Right ventricle myocardium inferior (tissue), 1 donor: ENCODE measurements around the gene KLHL33. TPM values are rescaled to one million over a fixed set of nuclear protein-coding genes. Genes with fewer than 3 reads are reported as not detected.
A peak's percentile ranks its signal among the peaks of the same experiment; 100 is the strongest.

Source experiments
- ATAC-seq: fragments of 200-7000 bp; cut with Tn5 transposase; one replicate; pipeline ENCODE4 v1.9.1; 2020; ENCODE audit warnings: mild to moderate bottlenecking, moderate library complexity
- DNase-seq: peaks from one replicate; pipeline ENCODE4 v3.0.0; 2021; ENCODE audit errors: missing footprints
- intact Hi-C: fragments of 100-400 bp; cut with DNase I; formaldehyde crosslinking; loops from one replicate; pipeline ENCODE4 v1.11.0; 2022
- total RNA-seq: library from RNA; stranded (reverse); fragmentation: NEBNext Ultra II Directional; extraction: Animal tissue kit (Norgen Biotek cat#: 25700); gene quantifications from one replicate; pipeline ENCODE4 v1.2.1, GENCODE V29; 2021
- donor health status: DM: no; HTN: yes; CAD: no; lungs with severe emphysema.

KLHL33 gene
- total RNA-seq, 1 donor from 2014 or later, result 0.62 TPM

DNA sequence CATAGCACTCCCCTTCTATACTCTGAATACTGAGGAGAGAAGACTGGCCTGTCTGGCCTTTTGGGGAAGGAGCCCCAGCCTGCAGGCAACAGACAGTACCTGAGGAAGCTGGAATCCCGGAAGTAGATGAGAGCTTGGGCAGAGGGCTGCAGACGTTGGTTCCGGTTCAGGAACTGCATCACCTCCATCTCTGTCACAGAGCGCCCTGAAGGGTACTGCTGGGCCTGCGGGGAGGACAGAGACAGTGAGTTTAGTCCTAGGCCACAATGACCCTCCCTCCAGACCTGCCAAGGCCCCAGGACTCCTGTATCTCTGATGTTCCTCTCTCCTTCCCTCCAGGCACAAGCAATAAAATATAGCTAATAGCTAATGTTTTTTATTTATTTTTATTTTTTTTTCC is 51.1 kb downstream of the KLHL33 start:
- DNase-seq (no peak), ATAC-seq (no peak)
- intact Hi-C loops, result no loop called here

DNA sequence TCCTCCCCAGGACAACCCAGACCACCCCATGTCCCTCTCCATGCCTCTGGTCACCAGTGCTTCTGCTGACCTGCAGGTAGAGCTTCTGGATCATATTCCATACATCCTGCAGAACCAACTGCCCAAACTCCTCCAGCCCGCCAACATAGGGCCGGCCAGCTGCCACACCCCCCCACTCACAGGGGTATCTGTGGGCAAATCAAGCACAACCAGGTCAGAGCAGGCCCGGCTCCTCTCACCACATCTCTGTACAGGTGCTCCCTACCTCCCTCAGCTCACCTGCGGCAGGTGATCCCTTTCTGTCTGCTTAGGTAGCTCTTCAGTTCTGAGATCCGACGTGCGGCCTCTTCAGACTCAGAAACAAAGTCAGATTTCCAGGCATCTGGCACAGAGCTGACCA is 51.6 kb downstream of the KLHL33 start:
- intact Hi-C loops, result no loop called here
- no peak for DNase-seq
- ATAC-seq, result no peak

DNA sequence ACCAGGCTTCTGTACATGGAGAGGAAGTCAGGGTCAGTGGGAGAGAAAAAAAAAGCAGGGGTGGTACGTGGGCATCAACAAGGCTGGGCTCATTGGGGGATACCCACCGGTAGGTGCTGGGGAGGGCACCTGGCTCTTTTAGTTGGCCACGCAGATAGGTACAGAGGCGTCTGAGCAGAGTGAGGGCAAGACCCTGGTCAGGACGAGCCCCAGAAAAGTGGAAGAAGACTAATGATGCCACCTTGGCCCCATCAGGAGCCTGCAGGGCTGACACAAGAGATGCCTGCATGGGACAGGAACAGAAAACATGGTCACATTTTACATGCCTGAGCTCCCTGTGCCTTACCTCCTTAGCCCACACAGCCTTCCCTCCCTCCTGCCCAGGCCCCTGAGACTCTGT is 52.3 kb downstream of the KLHL33 start:
- intact Hi-C loops, result no loop called here
- ATAC-seq, result no peak
- no peak for DNase-seq

DNA sequence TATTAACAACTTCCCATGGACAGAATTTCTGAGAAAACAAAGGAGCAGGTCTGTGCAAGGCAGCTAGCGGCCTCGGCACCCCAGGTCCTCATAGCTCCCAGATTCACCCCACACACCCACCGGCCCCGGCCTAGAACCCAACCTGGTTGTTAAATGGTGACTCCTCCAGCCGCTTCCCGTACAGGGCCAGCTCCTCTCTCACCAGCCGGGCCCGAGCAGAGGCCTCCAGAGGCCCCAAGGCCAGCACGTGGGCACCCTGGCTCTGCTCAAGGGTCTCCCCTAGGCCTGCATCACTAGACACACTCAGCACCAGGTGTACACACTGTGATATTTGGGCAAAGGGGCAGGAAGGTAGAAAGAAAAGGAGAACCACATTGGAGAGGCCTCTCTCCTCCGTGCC is 52.9 kb downstream of the KLHL33 start:
- DNase-seq (no peak), ATAC-seq (peak; percentile 21)
- intact Hi-C loops, result no loop called here

DNA sequence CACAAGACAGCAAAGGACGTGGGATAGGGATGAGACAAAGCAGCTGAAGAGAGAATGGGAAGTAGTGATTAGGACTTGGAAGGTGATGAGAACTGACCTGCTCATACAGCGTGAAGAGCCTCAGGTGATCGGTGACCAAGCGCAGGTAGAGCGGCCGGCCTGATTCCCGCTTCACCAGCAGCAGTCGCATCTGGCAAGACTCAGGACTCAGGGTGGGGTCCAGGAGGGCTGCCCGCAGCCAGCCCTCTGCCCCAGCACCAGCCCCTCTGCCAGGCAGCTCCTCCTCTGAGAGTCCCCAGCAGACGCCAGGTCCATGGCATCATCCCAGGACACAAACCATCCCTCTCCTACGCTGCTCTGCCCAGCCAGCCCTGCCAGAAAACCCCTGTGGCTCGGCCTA is 53.4 kb downstream of the KLHL33 start:
- intact Hi-C loops, result no loop called here
- no peak for DNase-seq
- no peak for ATAC-seq

DNA sequence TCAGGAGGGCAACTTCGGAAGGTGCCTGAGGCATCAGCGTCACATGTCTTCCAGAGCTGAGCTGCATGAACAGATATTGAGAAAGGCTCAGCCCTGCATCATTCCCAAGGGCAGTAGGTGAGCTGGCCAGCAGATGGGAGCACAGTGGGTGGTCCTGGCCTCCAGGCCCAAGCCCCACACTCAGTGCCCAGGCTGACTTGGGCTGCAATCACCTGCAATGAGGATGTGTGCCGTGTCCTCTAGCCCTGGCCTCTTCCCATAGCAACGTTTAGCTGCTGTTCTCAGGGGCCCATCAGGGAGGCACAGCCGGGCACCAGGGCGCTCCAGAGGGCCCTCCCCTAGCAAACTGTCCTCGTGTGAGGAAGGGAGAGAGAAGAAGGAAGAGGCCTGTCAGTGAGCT is 54.6 kb downstream of the KLHL33 start:
- DNase-seq (no peak), ATAC-seq (no peak)
- intact Hi-C loops, result no loop called here

DNA sequence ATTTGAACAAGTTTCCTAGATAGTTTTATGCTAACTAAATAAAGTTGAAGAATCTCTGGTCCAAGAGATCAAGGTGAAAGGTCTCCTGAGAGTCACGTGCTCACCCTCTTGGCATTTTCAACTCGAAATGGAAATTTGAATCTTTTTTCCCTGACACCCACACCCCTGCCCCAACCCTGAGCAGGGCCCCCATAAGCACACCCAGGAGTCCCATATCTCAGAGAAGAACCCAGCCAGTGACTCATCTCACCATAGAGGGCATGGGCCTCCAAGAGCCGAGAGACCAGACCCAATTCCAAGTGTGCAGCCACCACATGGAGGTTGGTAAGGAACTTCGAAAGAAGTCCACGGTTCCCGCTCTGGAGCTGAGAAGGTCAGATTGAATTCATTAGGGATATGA is 55.3 kb downstream of the KLHL33 start:
- intact Hi-C loops, result no loop called here
- ATAC-seq, result no peak
- no peak for DNase-seq

DNA sequence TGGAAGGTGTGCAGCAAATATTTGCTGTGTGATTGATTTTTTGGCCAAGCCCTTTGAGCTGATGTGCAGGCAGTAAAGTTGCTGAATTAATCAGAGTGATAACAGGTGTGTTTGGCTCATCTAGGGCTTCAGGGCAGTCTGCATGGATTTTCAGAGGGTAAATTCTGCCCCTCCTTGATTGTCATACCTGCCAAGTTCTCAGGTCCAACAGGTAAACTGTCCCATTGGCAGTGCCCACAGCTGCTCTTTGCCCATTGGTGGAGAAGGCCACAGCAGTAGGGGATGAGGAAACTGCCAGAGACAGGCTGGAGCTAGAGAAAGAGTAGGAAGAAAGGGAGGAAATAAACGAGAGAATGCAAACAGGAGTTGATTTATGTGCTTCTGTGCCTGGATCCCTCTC is 56.2 kb downstream of the KLHL33 start:
- DNase-seq, result no peak
- ATAC-seq, result no peak
- intact Hi-C loops, result no loop called here

DNA sequence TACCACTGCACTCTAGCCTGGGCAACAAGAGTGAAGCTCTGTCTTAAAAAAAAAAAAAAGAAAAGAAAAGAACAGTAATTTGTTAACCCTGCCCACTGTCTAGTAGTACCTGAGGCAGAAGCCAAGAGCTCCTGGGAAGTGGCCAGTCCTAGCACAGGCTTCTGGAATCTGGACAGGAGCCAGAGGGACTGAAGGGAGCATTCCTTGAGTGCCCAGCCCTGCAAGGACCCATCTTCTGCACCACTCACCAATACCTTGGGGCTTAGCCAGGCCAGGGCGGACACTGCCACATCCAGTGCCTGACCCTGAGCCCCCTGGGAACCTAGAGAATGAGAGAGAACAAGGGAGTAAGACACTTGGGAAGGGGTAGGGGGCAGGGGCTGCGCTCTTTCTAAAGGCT is 58.8 kb downstream of the KLHL33 start:
- ATAC-seq, result no peak
- intact Hi-C loops, result no loop called here

DNA sequence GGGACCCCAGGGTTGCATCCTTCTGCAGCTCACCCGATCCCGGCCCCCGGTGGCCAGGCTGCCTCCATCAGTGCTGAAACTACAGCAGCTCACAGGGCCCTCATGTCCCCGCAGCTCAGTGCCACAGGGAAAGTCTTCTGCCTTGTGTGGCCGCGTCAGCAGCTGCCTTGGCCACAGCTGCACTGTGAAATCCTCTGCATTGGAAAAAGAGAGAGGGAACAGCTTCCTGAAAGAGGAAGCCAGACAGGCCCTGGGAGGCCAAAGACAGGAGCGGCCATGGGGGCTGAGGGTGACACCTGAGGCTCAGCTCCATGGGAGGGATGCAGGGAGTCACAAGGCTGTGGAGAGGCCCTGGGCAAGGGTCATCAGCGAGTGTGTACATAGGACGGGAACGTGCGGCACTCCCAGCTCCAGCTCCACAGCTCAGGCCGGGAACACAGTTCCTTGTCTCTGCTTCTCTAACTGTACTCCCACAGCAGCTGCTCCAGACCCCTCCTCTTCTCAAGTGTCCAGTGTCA is 59.8 kb downstream of the KLHL33 start:
- DNase-seq (no peak), ATAC-seq (no peak)

More for the DNA sequence above, 58.8 kb downstream of the KLHL33 start:
- no peak for DNase-seq

More for the DNA sequence above, 59.8 kb downstream of the KLHL33 start:
- intact Hi-C loops, result no loop called here

Other genes with a start within 250 kb of the KLHL33 start
- not detected for gene OR11G2, start 245.3 kb downstream of the KLHL33 start, total RNA-seq
- not detected for gene OR11H6, start 212.5 kb downstream of the KLHL33 start, total RNA-seq
- gene OR11H7, start 207.2 kb downstream of the KLHL33 start, total RNA-seq, result not detected
- not detected for gene OR11H4, start 196.9 kb downstream of the KLHL33 start, total RNA-seq
- 10.0 TPM for gene TTC5, start 130.2 kb downstream of the KLHL33 start, total RNA-seq
- 41.0 TPM for gene CCNB1IP1, start 102.9 kb downstream of the KLHL33 start, total RNA-seq
- gene PARP2, start 92.5 kb downstream of the KLHL33 start, total RNA-seq, result 15.7 TPM
- 8.2 TPM for gene TEP1, start 22.7 kb downstream of the KLHL33 start, total RNA-seq
- gene OSGEP, start 18.6 kb upstream of the KLHL33 start, total RNA-seq, result 18.8 TPM
- 67.2 TPM for gene APEX1, start 19.1 kb upstream of the KLHL33 start, total RNA-seq
- gene PIP4P1, start 25.3 kb upstream of the KLHL33 start, total RNA-seq, result 17.2 TPM
- 7.6 TPM for gene PNP, start 33.2 kb upstream of the KLHL33 start, total RNA-seq
- gene RNASE10, start 69.4 kb upstream of the KLHL33 start, total RNA-seq, result 0.27 TPM
- gene RNASE9, start 124.9 kb upstream of the KLHL33 start, total RNA-seq, result not detected
- gene RNASE11, start 151.8 kb upstream of the KLHL33 start, total RNA-seq, result not detected
- not detected for gene RNASE12, start 155.2 kb upstream of the KLHL33 start, total RNA-seq
- gene OR6S1, start 205.5 kb upstream of the KLHL33 start, total RNA-seq, result not detected
- 11.9 TPM for gene RNASE4, start 248.4 kb upstream of the KLHL33 start, total RNA-seq